HEK293 (cell line): ENCODE data around the gene C2orf76.

Source experiments
- CTCF ChIA-PET: fragments of 350-600 bp; formaldehyde crosslinking; extraction: SDS; loops from one replicate; lab custom pipeline; 2021; ENCODE audit warnings: antibody characterized with exemption; lab: Yijun Ruan, JAX
- POLR2A ChIA-PET: fragments of 300-600 bp; formaldehyde crosslinking; extraction: SDS; loops from one replicate; lab custom pipeline; 2020; ENCODE audit warnings: antibody characterized with exemption, inconsistent platforms; lab: Yijun Ruan, JAX
- H3K27ac ChIP-seq: fragments of 200-500 bp; sonication (Bioruptor generic); 2 replicates; pipeline ENCODE4 v1.5.1; 2014; ENCODE audit warnings: low read depth, low read length, control low read depth, inconsistent platforms; ENCODE audit errors: extremely low read depth
- H3K36me3 ChIP-seq, 2 experiments: fragments of 200-500 bp in 1 of 2; sonication (Bioruptor generic) in 1 of 2; 1 replicate in 1 of 2; 2 replicates in 1 of 2; pipeline ENCODE4 v1.5.1; 2014 to 2017; ENCODE audit warnings: inconsistent platforms in 2 of 2, low read length in 2 of 2; ENCODE audit not compliant: control insufficient read depth in 2 of 2, insufficient read depth in 1 of 2
- H3K4me1 ChIP-seq: fragments of 200-500 bp; sonication (Bioruptor generic); 2 replicates; pipeline ENCODE4 v1.5.1; 2014; ENCODE audit warnings: mild to moderate bottlenecking, low read length, inconsistent platforms; ENCODE audit not compliant: control insufficient read depth, insufficient read depth
- H3K4me3 ChIP-seq: 2 replicates; pipeline ENCODE4 v1.5.1; 2011; ENCODE audit warnings: low read depth, mild to moderate bottlenecking, control low read depth, low read length, moderate library complexity
- H3K9me3 ChIP-seq: fragments of 200-500 bp; sonication (Bioruptor generic); 2 replicates; pipeline ENCODE4 v1.5.1; 2014; ENCODE audit warnings: low read depth, low read length, inconsistent platforms; ENCODE audit not compliant: control insufficient read depth, insufficient read depth
- IKZF3 ChIP-seq: fragments of 450-650 bp; IDR thresholded peaks from 2 replicates; pipeline ENCODE4 v1.5.0; 2018; ENCODE audit warnings: missing biosample characterization, mild to moderate bottlenecking, missing genetic modification characterization, moderate library complexity
- KLF16 ChIP-seq: fragments of 450-650 bp; formaldehyde crosslinking; IDR thresholded peaks from 2 replicates; pipeline ENCODE4 v1.5.1; 2017; ENCODE audit warnings: missing biosample characterization, missing genetic modification characterization
- KLF17 ChIP-seq: fragments of 450-650 bp; formaldehyde crosslinking; IDR thresholded peaks from 2 replicates; pipeline ENCODE4 v1.5.1; 2016; ENCODE audit warnings: missing biosample characterization, missing genetic modification characterization
- KLF8 ChIP-seq: fragments of 450-650 bp; formaldehyde crosslinking; IDR thresholded peaks from 2 replicates; pipeline ENCODE4 v1.5.1; 2016; ENCODE audit warnings: missing biosample characterization, missing genetic modification characterization
- MZF1 ChIP-seq: fragments of 450-650 bp; formaldehyde crosslinking; IDR thresholded peaks from 2 replicates; pipeline ENCODE4 v1.5.1; 2017; ENCODE audit warnings: missing biosample characterization, missing genetic modification characterization, borderline replicate concordance
- SCRT1 ChIP-seq: fragments of 450-650 bp; formaldehyde crosslinking; IDR thresholded peaks from 2 replicates; pipeline ENCODE4 v1.5.1; 2016; ENCODE audit warnings: missing biosample characterization, missing genetic modification characterization, borderline replicate concordance
- SP3 ChIP-seq: fragments of 450-650 bp; formaldehyde crosslinking; IDR thresholded peaks from 2 replicates; pipeline ENCODE4 v1.5.1; 2016; ENCODE audit warnings: missing biosample characterization, missing genetic modification characterization
- WT1 ChIP-seq: fragments of 450-650 bp; formaldehyde crosslinking; IDR thresholded peaks from 2 replicates; pipeline ENCODE4 v1.5.1; 2016; ENCODE audit warnings: missing biosample characterization, missing genetic modification characterization
- ZBTB48 ChIP-seq: fragments of 450-650 bp; formaldehyde crosslinking; IDR thresholded peaks from 2 replicates; pipeline ENCODE4 v1.5.1; 2016; ENCODE audit warnings: missing biosample characterization, missing genetic modification characterization
- ZFP41 ChIP-seq: fragments of 450-650 bp; formaldehyde crosslinking; IDR thresholded peaks from 2 replicates; pipeline ENCODE4 v1.5.1; 2016; ENCODE audit warnings: missing biosample characterization, missing genetic modification characterization, borderline replicate concordance
- ZIC2 ChIP-seq: fragments of 450-650 bp; formaldehyde crosslinking; IDR thresholded peaks from 2 replicates; pipeline ENCODE4 v1.5.1; 2016; ENCODE audit warnings: missing biosample characterization, missing genetic modification characterization
- ZNF133 ChIP-seq: fragments of 450-650 bp; formaldehyde crosslinking; IDR thresholded peaks from 2 replicates; pipeline ENCODE4 v1.5.1; 2016; ENCODE audit warnings: missing biosample characterization, missing genetic modification characterization
- ZNF16 ChIP-seq: fragments of 450-650 bp; formaldehyde crosslinking; IDR thresholded peaks from 2 replicates; pipeline ENCODE4 v1.5.1; 2016; ENCODE audit warnings: low read depth, missing biosample characterization, missing genetic modification characterization
- ZNF239 ChIP-seq: fragments of 450-650 bp; formaldehyde crosslinking; IDR thresholded peaks from 2 replicates; pipeline ENCODE4 v1.5.1; 2016; ENCODE audit warnings: missing biosample characterization, missing genetic modification characterization
- ZNF274 ChIP-seq, 2 experiments: fragments of 200-500 bp in 1 of 2; fragments of 450-650 bp in 1 of 2; sonication (Bioruptor generic) in 1 of 2; formaldehyde crosslinking in 1 of 2; IDR thresholded peaks; 2 replicates each; pipeline versions ENCODE4 v1.5.1 to v1.6.1; 2014 to 2016; ENCODE audit warnings: borderline replicate concordance in 1 of 2, inconsistent platforms in 1 of 2, low read length in 1 of 2, missing biosample characterization in 1 of 2, missing genetic modification characterization in 1 of 2
- ZNF324 ChIP-seq: fragments of 450-650 bp; formaldehyde crosslinking; IDR thresholded peaks from 2 replicates; pipeline ENCODE4 v1.5.1; 2016; ENCODE audit warnings: missing biosample characterization, missing genetic modification characterization
- ZNF398 ChIP-seq: fragments of 450-650 bp; formaldehyde crosslinking; IDR thresholded peaks from 2 replicates; pipeline ENCODE4 v1.5.1; 2017; ENCODE audit warnings: missing biosample characterization, missing genetic modification characterization
- ZNF518A ChIP-seq: fragments of 450-650 bp; formaldehyde crosslinking; conservative IDR thresholded peaks from 2 replicates; pipeline ENCODE4 v1.5.1; 2016; ENCODE audit warnings: low read depth, missing biosample characterization, missing genetic modification characterization
- ZNF600 ChIP-seq: fragments of 450-650 bp; formaldehyde crosslinking; IDR thresholded peaks from 2 replicates; pipeline ENCODE4 v1.5.1; 2016; ENCODE audit warnings: missing biosample characterization, missing genetic modification characterization
- ZNF629 ChIP-seq: fragments of 450-650 bp; formaldehyde crosslinking; IDR thresholded peaks from 2 replicates; pipeline ENCODE4 v1.5.1; 2017; ENCODE audit warnings: missing biosample characterization, missing genetic modification characterization
- ZNF654 ChIP-seq: fragments of 450-650 bp; formaldehyde crosslinking; IDR thresholded peaks from 2 replicates; pipeline ENCODE4 v1.5.1; 2016; ENCODE audit warnings: low read depth, missing biosample characterization, missing genetic modification characterization
- ZNF660 ChIP-seq: fragments of 450-650 bp; IDR thresholded peaks from 2 replicates; pipeline ENCODE4 v1.5.1; 2018; ENCODE audit warnings: missing biosample characterization, mild to moderate bottlenecking, missing genetic modification characterization
- ZNF776 ChIP-seq: fragments of 450-650 bp; formaldehyde crosslinking; IDR thresholded peaks from 2 replicates; pipeline ENCODE4 v1.5.0; 2017; ENCODE audit warnings: missing biosample characterization, missing genetic modification characterization, borderline replicate concordance
- ZSCAN18 ChIP-seq: fragments of 450-650 bp; formaldehyde crosslinking; IDR thresholded peaks from 2 replicates; pipeline ENCODE4 v1.5.1; 2016; ENCODE audit warnings: missing biosample characterization, missing genetic modification characterization
- ZSCAN30 ChIP-seq: fragments of 450-650 bp; IDR thresholded peaks from 2 replicates; pipeline ENCODE4 v1.5.1; 2018; ENCODE audit warnings: missing biosample characterization, mild to moderate bottlenecking, missing genetic modification characterization, moderate library complexity
- ZXDB ChIP-seq: fragments of 450-650 bp; formaldehyde crosslinking; IDR thresholded peaks from 2 replicates; pipeline ENCODE4 v1.5.1; 2016; ENCODE audit warnings: missing biosample characterization, missing genetic modification characterization

Gene C2orf76

GRCh38 chr2:119366649-119367471 is at the start of gene C2orf76, which contains the start of gene DBI:
Gene C2orf76 (minus strand): TSS chr2:119366834. CDS start chr2:119339959, 26,875 bp downstream.
Gene DBI (plus strand): TSS chr2:119366977. CDS start chr2:119367052, 75 bp downstream.
- ChIA-PET CTCF (interaction anchor here (0.5 to 0.7 kb wide), 3 partner anchors 92 to 1355 kb away, joined by 3 read pairs; no protein-coding TSS in a partner anchor), POLR2A (interaction anchor here (0.6 to 2.1 kb wide), 15 partner anchors 10 to 312 kb away, joined by 3 to 14 read pairs (median 4); partner anchors contain the start of gene TMEM177)
- TF ChIP-seq ZNF324 (tag by site-specific recombination) (no peak), ZNF629 (tag by site-specific recombination) (peak; percentile 33; the same call in 1 of the 2 replicates), ZNF239 (no peak), WT1 (tag by site-specific recombination) (0 out of 2 replicates have a peak, but pooled peaks have one; percentile 28), KLF17 (tag by site-specific recombination) (no peak), ZNF518A (tag by site-specific recombination) (0 out of 2 replicates have a peak, but pooled peaks have one; percentile 34), ZNF660 (tag by site-specific recombination) (no peak), ZSCAN30 (no peak), ZNF133 (tag by site-specific recombination) (no peak), IKZF3 (tag by site-specific recombination) (peak; percentile 29; the same call in 1 of the 2 replicates), ZFP41 (tag by site-specific recombination) (no peak), ZNF398 (tag by site-specific recombination) (no peak), ZNF274 (IDR thresholded peaks at IDR 0.05; ENCODE audit: low read length) (no peak), ZNF274 (tag by site-specific recombination; IDR thresholded peaks at IDR 0.05; ENCODE audit: borderline replicate concordance) (no peak), KLF8 (tag by site-specific recombination) (peak; percentile 94), ZNF654 (no peak), SCRT1 (tag by site-specific recombination) (peak; percentile 22; the same call in 1 of the 2 replicates), ZIC2 (no peak), ZNF600 (tag by site-specific recombination) (no peak), ZXDB (tag by site-specific recombination) (peak; percentile 44), SP3 (tag by site-specific recombination) (peak; percentile 72), KLF16 (tag by site-specific recombination) (peak; percentile 65), ZNF776 (tag by site-specific recombination) (no peak), ZSCAN18 (tag by site-specific recombination) (no peak), ZBTB48 (tag by site-specific recombination) (no peak), ZNF16 (tag by site-specific recombination) (no peak), MZF1 (tag by site-specific recombination) (peak; percentile 93)

More at GRCh38 chr2:119366649-119367471, at the start of gene C2orf76, which contains the start of gene DBI:
- Histone ChIP-seq H3K36me3 (peaks cover 13 to 38% of the 10 kb centered on the region in 2 experiments; a peak in 2 of 3 replicates), H3K9me3 (no peaks in the 10 kb centered on the region), H3K4me1 (no peaks in the 10 kb centered on the region; the same call in 1 of the 2 replicates), H3K27ac (peak within 1 kb of the TSS; percentile 69), H3K4me3 (peak within 1 kb of the TSS; percentile 67)
